Peyer's patch (tissue), 4 donors: ENCODE data around the gene SERPINA10. TPM values are rescaled to one million over a fixed set of nuclear protein-coding genes. Genes with fewer than 3 reads are reported as not detected.

ENCODE experiments used
- DNase-seq, 3 donors: peaks; one replicate each; pipeline ENCODE4 v3.0.0-alpha.2; 2017 to 2019
- H3K27ac ChIP-seq, 4 donors: fragments of 200-600 bp; sonication (generic); one replicate each; pipeline ENCODE4 v1.5.1; 2016 to 2019
- H3K27me3 ChIP-seq, 2 donors: fragments of 200-600 bp; sonication (generic); one replicate each; pipeline ENCODE4 v1.5.1; 2019
- H3K36me3 ChIP-seq, 3 donors: fragments of 200-600 bp; sonication (generic); one replicate each; pipeline ENCODE4 v1.5.1; 2016 to 2019
- H3K4me1 ChIP-seq, 4 donors: fragments of 200-600 bp; sonication (generic); one replicate each; pipeline ENCODE4 v1.5.1; 2016 to 2019
- H3K4me3 ChIP-seq, 4 donors: fragments of 200-600 bp; sonication (generic); 1 replicate in 3 of 4; 2 replicates in 1 of 4; pipeline ENCODE4 v1.5.1; 2016 to 2019; ENCODE audit warnings: mild to moderate bottlenecking in 1 of 4
- H3K9me3 ChIP-seq, 4 donors: fragments of 200-600 bp; sonication (generic); one replicate each; pipeline ENCODE4 v1.5.1; 2016 to 2019; ENCODE audit warnings: mild to moderate bottlenecking in 1 of 4
- CTCF ChIP-seq, 6 experiments: fragments of 450-650 bp in 4 of 6; fragments of 200-600 bp in 2 of 6; sonication (generic) in 1 of 6; IDR thresholded peaks; one replicate each; pipeline ENCODE4 v1.5.1; 2017 to 2019; ENCODE audit warnings: antibody characterized with exemption in 6 of 6, mild to moderate bottlenecking in 3 of 6, moderate library complexity in 1 of 6
- POLR2A ChIP-seq, 2 donors: fragments of 450-650 bp; IDR thresholded peaks; one replicate each; pipeline ENCODE4 v1.5.1; 2017; ENCODE audit warnings: antibody characterized with exemption in 2 of 2, mild to moderate bottlenecking in 2 of 2, moderate library complexity in 2 of 2
- total RNA-seq, 4 donors: library from RNA; depleted of rRNA; stranded (reverse); fragments of >200 nt; gene quantifications; one replicate each; pipeline ENCODE4 v1.1.0, GENCODE V29; 2016

The SERPINA10 gene
- total RNA-seq, 4 donors from 2014 or later = not detected

DNA sequence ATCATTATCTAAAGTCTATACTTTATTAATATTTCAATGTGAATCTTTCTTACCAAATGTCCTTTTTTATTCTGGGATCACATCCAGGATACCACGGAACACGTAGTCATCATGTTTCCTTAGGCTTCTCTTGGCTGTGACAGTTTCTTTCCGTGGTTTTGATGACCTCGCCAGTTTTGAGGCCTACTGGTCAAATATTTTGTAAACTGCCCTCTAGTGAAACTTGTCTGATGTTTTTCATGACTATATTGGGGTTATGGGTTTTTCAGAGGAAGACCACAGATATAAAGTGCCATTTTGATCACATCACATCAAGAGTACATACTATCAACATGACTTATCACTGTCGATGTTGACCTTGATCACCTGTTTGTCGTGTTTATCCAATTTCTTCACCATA is 44.2 kb upstream of the SERPINA10 start:
- no peaks in the 10 kb centered on the region for H3K4me1 ChIP-seq
- H3K9me3 ChIP-seq = no peaks in the 10 kb centered on the region
- no peak overlapping the region for H3K4me3 ChIP-seq
- TF ChIP-seq CTCF (IDR thresholded peaks at IDR 0.05) = no peak
- TF ChIP-seq POLR2A (IDR thresholded peaks at IDR 0.05) = no peak
- no peak for DNase-seq
- no peaks in the 10 kb centered on the region for H3K36me3 ChIP-seq
- no peaks in the 10 kb centered on the region for H3K27me3 ChIP-seq
- no peak overlapping the region for H3K27ac ChIP-seq

DNA sequence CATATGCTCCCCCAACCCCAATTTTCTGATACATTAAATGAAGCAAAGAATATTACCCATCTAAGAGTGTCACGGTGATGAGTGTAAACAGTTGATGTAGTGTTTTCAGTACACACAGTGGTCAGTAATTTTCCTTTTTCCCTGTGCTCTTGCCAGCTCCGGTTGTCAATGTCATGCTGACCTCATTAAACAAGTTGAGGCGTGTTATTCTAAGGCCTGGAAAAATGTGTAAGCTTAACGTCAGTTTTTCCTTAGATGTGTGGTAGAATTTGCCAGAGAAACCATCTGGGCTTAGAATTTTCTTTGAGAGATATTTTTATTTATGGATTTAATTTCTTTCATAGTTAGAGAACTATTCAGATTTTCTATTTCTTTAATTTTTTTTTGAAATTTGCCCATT is 41.8 kb upstream of the SERPINA10 start:
- TF ChIP-seq CTCF (IDR thresholded peaks at IDR 0.05) (no peak), POLR2A (IDR thresholded peaks at IDR 0.05) (no peak)
- Histone ChIP-seq H3K4me1 (no peaks in the 10 kb centered on the region), H3K9me3 (no peaks in the 10 kb centered on the region), H3K4me3 (no peak overlapping the region), H3K27me3 (no peaks in the 10 kb centered on the region), H3K36me3 (no peaks in the 10 kb centered on the region), H3K27ac (no peak overlapping the region)
- no peak for DNase-seq

- DNase-seq = no peak
- Histone ChIP-seq H3K27me3 (no peaks in the 10 kb centered on the region), H3K27ac (no peak overlapping the region), H3K36me3 (no peaks in the 10 kb centered on the region), H3K4me1 (no peaks in the 10 kb centered on the region), H3K9me3 (no peaks in the 10 kb centered on the region), H3K4me3 (no peak overlapping the region)
- no peak for TF ChIP-seq CTCF (IDR thresholded peaks at IDR 0.05)
- TF ChIP-seq POLR2A (IDR thresholded peaks at IDR 0.05) = no peak
These were observed 39.5 kb upstream of the SERPINA10 start for GRCh38 chr14:94332587-94332986.

- H3K36me3 ChIP-seq = no peaks in the 10 kb centered on the region
- TF ChIP-seq CTCF (IDR thresholded peaks at IDR 0.05) (no peak), POLR2A (IDR thresholded peaks at IDR 0.05) (no peak)
- H3K4me3 ChIP-seq = no peak overlapping the region
- H3K27me3 ChIP-seq = no peaks in the 10 kb centered on the region
- no peak overlapping the region for H3K27ac ChIP-seq
- no peak for DNase-seq
- no peaks in the 10 kb centered on the region for H3K4me1 ChIP-seq
- H3K9me3 ChIP-seq = no peaks in the 10 kb centered on the region
These were observed 39.1 kb upstream of the SERPINA10 start for GRCh38 chr14:94332063-94332583.

- H3K27ac ChIP-seq = no peak overlapping the region
These were observed 38.4 kb upstream of the SERPINA10 start for GRCh38 chr14:94331462-94331861.

More at GRCh38 chr14:94331462-94331861, 38.4 kb upstream of the SERPINA10 start:
- H3K4me1 ChIP-seq = no peaks in the 10 kb centered on the region
- H3K4me3 ChIP-seq = no peak overlapping the region
- H3K36me3 ChIP-seq = no peaks in the 10 kb centered on the region
- DNase-seq = no peak
- no peaks in the 10 kb centered on the region for H3K9me3 ChIP-seq
- TF ChIP-seq CTCF (IDR thresholded peaks at IDR 0.05) (no peak), POLR2A (IDR thresholded peaks at IDR 0.05) (no peak)
- H3K27me3 ChIP-seq = no peaks in the 10 kb centered on the region
